ENCODE measurements around the gene ZNF783. TPM values are rescaled to one million over a fixed set of nuclear protein-coding genes. Genes with fewer than 3 reads are reported as not detected.

Gene ZNF783
- total RNA-seq, 6 experiments from 2014 or later = 7.8 to 8.9 (median 8.5) TPM

DNA sequence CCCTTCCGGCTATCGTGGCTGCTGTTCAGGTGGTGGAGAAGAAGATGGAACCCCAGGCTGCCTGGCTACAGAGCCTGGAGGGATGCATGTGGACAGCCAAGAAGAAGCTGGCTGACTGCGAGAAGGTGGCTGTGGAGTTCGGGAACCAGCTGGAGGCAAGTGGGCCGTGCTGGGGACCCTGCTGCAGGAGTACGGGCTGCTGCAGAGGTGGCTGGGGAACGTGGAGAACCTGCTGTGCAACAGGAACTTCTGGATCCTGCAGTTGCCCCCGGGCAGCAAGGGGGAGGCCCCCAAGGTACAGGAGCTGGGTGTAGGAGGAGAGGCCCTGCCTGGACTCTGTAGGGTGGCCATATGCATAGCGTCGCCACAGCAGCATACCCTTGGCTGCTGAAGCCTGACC, 25.6 kb downstream of the ZNF783 start:
- H3K27me3 Mint-ChIP-seq (ENCODE audit: insufficient read depth) = peaks cover 1% of the 10 kb centered on the region
- H3K36me3 Mint-ChIP-seq (ENCODE audit: low read depth) = peaks cover 6% of the 10 kb centered on the region
- no peak overlapping the region for H3K27ac Mint-ChIP-seq
- no peak for DNase-seq
- TF ChIP-seq, protein P1, sequence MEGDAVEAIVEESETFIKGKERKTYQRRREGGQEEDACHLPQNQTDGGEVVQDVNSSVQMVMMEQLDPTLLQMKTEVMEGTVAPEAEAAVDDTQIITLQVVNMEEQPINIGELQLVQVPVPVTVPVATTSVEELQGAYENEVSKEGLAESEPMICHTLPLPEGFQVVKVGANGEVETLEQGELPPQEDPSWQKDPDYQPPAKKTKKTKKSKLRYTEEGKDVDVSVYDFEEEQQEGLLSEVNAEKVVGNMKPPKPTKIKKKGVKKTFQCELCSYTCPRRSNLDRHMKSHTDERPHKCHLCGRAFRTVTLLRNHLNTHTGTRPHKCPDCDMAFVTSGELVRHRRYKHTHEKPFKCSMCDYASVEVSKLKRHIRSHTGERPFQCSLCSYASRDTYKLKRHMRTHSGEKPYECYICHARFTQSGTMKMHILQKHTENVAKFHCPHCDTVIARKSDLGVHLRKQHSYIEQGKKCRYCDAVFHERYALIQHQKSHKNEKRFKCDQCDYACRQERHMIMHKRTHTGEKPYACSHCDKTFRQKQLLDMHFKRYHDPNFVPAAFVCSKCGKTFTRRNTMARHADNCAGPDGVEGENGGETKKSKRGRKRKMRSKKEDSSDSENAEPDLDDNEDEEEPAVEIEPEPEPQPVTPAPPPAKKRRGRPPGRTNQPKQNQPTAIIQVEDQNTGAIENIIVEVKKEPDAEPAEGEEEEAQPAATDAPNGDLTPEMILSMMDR (IDR thresholded peaks at IDR 0.05) = no peak
- no peak overlapping the region for H3K4me3 Mint-ChIP-seq
- H3K4me1 Mint-ChIP-seq (ENCODE audit: low read depth) = peaks cover 11% of the 10 kb centered on the region
- H3K9me3 Mint-ChIP-seq = no peaks in the 10 kb centered on the region

DNA sequence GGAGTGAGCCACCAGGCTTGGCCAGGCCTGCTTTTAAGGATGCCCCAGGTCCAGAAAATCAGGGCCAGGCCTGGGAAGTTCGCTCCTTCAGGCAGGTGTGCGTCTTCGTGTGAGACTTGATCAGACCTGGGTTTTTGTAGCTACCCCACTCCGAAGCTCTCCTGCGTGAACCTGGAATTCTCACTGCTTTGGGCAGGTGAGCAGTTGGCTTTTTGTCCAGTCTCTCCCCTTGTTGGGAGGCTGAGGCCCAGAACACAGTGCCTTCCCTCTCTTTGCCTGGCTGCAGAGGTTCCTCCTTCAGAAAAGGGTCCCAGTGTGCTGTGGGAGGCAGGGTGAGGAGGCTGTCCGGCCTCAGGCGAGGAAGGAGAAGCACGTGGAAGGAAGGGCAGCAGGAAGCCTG, 27.3 kb downstream of the ZNF783 start:
- Mint-ChIP-seq H3K27ac (no peak overlapping the region), H3K4me3 (no peak overlapping the region), H3K36me3 (ENCODE audit: low read depth) (peaks cover 4% of the 10 kb centered on the region), H3K4me1 (ENCODE audit: low read depth) (peaks cover 11% of the 10 kb centered on the region), H3K9me3 (no peaks in the 10 kb centered on the region), H3K27me3 (ENCODE audit: insufficient read depth) (peaks cover 1% of the 10 kb centered on the region)
- TF ChIP-seq, protein P1 (IDR thresholded peaks at IDR 0.05) = no peak
- no peak for DNase-seq

DNA sequence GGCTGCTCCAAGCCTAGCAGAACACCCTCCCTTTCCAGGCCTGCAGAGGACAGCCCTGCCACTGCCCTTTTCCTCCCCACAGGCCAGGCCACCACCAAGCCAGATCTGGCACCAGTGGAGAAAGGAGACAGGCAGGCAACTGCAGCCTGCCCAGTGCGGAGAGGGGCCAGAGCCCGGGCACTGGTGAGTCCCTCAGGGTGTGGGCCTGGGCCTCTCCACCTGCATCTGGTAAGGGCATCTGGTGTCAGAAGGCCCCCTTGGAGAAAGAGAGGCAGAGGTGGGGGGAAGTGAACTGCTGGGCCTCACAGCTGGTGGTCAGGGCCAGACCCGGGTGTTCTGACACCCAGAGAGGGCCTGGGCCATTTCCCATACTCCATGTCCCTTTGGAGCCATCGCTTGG, 27.9 kb downstream of the ZNF783 start:
- peaks cover 11% of the 10 kb centered on the region for H3K4me1 Mint-ChIP-seq (ENCODE audit: low read depth)
- H3K9me3 Mint-ChIP-seq = no peaks in the 10 kb centered on the region
- H3K27me3 Mint-ChIP-seq (ENCODE audit: insufficient read depth) = peaks cover 1% of the 10 kb centered on the region
- TF ChIP-seq, protein P1 (IDR thresholded peaks at IDR 0.05) = no peak
- DNase-seq = no peak
- H3K4me3 Mint-ChIP-seq = no peak overlapping the region
- no peak overlapping the region for H3K27ac Mint-ChIP-seq
- H3K36me3 Mint-ChIP-seq (ENCODE audit: low read depth) = peaks cover 4% of the 10 kb centered on the region

DNA sequence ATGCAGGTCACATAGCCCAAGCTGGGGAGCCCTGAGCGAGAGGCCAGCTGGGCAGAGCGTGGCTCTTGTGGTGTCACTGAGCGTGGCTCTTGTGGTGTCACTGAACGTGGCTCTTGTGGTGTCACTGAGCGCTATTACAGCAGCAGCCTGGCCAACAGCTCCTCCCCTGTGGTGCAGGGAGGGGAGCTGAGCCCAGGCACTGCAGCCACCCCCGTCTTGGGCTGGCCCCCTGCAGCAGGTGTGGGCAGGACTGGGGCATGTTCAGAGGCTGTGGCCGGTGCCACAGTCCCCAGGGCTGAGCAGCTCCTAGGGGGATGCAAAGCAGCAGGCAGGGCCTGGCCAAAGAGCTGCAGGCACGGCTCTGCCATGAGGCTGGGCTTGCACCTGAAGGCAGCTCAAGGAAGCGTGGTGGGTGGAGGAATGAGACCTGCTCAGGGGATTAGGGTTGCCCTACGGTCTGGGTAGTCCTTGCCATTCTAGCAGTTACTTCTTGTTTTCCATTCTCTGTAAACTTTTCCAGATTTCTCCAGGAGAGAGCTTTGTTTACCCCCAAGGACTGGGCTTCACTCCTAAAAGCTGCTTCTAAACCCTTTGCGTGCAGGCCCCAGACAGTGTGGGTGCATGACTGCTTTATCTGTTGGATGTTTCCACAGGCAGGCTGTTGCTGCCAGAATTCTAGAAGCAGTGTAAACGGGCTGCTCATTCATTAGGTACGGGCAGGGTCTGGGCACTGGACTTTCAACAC, 29.2 kb downstream of the ZNF783 start:
- no peak overlapping the region for H3K4me3 Mint-ChIP-seq
- H3K36me3 Mint-ChIP-seq (ENCODE audit: low read depth) = no peaks in the 10 kb centered on the region
- no peak for DNase-seq
- no peaks in the 10 kb centered on the region for H3K9me3 Mint-ChIP-seq
- TF ChIP-seq, protein P1 (IDR thresholded peaks at IDR 0.05) = no peak
- peaks cover 1% of the 10 kb centered on the region; the same call in 1 of the 2 replicates for H3K4me1 Mint-ChIP-seq (ENCODE audit: low read depth)
- peaks cover 1% of the 10 kb centered on the region for H3K27me3 Mint-ChIP-seq (ENCODE audit: insufficient read depth)
- H3K27ac Mint-ChIP-seq = no peak overlapping the region

DNA sequence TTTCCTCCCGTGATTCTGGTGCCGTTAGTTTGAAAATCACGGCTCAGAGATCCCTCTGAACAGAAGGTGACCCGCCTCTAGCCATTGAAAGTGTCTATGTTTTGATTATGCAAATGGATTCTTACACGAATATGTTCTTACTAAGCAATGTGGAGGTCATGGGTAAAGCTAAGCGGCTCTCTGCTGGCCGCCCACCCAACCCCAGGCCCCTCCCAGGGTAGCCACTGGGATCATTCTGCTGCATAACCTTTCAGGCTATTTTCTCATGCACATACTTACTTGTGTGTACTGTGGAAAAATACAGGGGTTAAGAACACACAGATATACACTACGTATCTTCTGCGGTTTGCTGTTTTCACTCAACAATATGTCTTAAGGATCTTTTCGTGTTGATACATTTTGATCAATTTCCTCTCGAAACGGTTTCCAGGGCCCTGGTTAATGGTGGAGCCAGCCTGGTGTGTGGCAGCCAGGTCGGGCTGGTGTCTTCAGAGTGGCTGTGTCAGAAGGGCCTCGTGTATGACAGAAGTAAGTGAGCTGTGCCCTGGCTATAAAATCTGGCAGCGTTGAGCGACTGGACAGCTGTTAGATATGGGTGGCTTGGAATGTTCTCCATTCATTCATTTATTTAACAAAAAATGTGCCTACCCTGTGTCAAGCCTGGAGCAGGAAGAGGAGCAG, 29.9 kb downstream of the ZNF783 start:
- TF ChIP-seq, protein P1 (IDR thresholded peaks at IDR 0.05) = no peak
- no peaks in the 10 kb centered on the region for H3K4me1 Mint-ChIP-seq (ENCODE audit: low read depth)
- peaks cover 2% of the 10 kb centered on the region for H3K36me3 Mint-ChIP-seq (ENCODE audit: low read depth)
- H3K4me3 Mint-ChIP-seq = no peak overlapping the region
- no peak for DNase-seq
- no peaks in the 10 kb centered on the region for H3K9me3 Mint-ChIP-seq
- H3K27ac Mint-ChIP-seq = no peak overlapping the region
- peaks cover 1% of the 10 kb centered on the region for H3K27me3 Mint-ChIP-seq (ENCODE audit: insufficient read depth)
